Subcutaneous adipose tissue (tissue), 4 donors: ENCODE measurements around the gene TBC1D22B. TPM values are rescaled to one million over a fixed set of nuclear protein-coding genes. Genes with fewer than 3 reads are reported as not detected.

Source experiments
- total RNA-seq, 4 donors: library from RNA; depleted of rRNA; stranded (reverse); fragments of >200 nt; gene quantifications; one replicate each; pipeline ENCODE4 v1.1.0, GENCODE V29; 2016
- TF ChIP-seq, protein P1 (sequence below): fragments of 450-650 bp; IDR thresholded peaks from one replicate; pipeline ENCODE4 v1.5.1; 2016; ENCODE audit warnings: low read depth, mild to moderate bottlenecking, control low read depth, antibody characterized with exemption, moderate library complexity

The TBC1D22B gene
- total RNA-seq, 4 donors from 2014 or later = 4.8 to 5.5 (median 5.2) TPM

DNA sequence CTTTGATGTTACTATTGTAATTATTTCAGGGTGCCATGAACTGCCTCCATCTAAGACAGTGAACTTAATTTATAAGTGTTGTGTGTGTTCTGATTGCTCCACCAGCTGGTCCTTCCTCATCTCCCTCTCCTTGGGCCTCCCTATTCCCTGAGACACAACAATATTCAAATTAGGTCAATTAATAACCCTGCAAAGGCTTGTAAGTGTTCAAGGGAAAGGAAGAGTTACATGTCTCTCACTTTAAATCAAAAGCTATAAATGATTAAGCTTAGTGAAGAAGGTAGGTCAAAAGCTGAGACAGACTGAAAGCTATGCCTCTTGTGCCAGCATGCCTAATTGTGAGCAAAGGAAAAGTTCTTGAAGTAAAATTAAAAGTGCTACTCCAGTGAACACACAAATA lies 35.9 kb downstream of the TBC1D22B start:
- TF ChIP-seq, protein P1, sequence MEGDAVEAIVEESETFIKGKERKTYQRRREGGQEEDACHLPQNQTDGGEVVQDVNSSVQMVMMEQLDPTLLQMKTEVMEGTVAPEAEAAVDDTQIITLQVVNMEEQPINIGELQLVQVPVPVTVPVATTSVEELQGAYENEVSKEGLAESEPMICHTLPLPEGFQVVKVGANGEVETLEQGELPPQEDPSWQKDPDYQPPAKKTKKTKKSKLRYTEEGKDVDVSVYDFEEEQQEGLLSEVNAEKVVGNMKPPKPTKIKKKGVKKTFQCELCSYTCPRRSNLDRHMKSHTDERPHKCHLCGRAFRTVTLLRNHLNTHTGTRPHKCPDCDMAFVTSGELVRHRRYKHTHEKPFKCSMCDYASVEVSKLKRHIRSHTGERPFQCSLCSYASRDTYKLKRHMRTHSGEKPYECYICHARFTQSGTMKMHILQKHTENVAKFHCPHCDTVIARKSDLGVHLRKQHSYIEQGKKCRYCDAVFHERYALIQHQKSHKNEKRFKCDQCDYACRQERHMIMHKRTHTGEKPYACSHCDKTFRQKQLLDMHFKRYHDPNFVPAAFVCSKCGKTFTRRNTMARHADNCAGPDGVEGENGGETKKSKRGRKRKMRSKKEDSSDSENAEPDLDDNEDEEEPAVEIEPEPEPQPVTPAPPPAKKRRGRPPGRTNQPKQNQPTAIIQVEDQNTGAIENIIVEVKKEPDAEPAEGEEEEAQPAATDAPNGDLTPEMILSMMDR = no peak

DNA sequence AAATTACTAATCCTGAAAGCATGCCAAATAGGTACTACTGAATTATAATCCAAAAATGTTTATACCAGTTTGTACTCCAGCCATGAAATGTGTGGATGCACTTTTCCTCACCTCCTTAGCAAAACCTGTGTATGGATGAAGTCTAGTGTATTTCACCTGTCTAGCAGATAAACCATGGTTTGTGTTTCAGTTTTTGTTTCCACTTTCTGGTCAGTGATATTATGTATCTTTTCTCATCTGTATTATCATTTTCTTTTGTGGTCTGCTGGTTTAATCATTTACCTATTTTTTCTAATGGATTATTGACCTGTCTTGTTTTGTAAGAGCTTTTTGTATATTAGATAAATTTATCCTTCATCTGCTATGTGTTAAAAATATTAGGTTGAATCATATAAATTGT lies 41.4 kb downstream of the TBC1D22B start:
- TF ChIP-seq, protein P1 = no peak

DNA sequence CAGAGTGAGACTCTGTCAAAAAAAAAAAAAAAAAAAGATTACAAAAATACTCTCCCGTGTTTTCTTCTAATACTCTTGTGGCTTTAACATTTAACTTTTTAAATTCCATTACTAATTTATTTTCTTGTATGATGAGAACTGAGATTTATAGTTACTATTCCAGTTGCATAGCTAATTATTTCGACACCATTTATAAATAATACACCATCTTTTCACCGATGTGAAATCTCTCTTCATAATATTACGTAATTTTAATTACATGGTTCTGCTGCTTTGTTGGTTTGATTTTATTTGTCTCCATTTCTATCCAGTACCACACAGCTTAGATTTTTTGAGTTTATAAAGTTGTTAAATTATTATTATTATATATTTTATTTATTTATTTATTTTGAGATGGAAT lies 42.4 kb downstream of the TBC1D22B start:
- TF ChIP-seq, protein P1 = no peak

DNA sequence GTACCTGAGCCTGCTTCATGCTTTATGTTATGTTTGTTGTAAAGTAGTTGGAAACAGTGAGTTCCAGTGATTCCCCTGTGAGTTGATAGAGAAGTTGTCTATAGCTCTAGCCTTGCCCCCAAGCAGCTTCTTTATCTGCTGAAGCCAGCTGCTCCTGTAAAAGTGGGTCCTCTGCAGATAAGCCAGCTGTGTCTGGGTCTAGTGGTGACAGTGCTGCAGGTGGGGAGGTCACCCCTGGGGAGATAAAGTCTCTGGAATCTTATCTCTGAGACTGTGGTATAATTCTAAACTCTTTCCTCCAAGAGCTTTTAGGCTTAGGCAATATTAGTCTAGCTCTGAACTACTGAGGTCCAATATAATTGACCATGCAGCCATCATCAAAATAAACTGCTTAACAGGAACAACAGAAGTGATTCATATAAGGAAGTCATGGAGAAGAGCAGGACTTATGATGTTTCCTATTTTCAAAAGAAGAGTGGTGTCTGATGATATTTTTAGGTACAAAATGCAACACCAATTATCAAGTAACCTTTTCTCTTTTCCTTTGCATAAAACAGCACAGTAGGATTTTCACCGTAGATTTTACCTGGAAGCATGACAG lies 44.6 kb downstream of the TBC1D22B start:
- TF ChIP-seq, protein P1 = no peak

DNA sequence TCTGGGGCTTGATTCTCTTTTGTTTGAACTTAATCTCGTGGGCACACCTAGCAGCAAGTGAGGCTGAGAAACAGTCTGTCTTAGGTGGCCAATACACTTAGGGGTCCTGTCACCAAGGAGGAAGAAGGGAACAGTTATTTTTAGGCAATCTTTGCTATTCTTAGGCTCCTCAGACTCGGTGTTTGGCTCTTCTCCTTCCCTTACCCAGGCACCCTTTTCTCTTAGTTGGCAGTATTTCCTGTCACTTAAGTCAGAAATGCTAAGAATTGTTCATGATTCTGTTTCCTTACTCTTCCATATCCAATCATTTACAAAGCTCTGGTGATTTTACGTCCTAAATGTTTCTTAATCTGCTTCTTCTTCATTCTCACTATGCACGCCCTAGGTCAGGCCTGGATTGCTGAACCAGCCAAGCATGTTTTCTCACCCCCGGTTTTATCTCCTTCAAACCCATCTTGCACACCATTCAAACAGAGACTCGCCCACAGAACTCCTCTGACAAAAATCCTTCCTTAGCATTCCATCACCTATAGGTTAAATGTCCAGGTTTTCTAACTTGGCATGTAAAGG lies 45.6 kb downstream of the TBC1D22B start:
- TF ChIP-seq, protein P1 = no peak

DNA sequence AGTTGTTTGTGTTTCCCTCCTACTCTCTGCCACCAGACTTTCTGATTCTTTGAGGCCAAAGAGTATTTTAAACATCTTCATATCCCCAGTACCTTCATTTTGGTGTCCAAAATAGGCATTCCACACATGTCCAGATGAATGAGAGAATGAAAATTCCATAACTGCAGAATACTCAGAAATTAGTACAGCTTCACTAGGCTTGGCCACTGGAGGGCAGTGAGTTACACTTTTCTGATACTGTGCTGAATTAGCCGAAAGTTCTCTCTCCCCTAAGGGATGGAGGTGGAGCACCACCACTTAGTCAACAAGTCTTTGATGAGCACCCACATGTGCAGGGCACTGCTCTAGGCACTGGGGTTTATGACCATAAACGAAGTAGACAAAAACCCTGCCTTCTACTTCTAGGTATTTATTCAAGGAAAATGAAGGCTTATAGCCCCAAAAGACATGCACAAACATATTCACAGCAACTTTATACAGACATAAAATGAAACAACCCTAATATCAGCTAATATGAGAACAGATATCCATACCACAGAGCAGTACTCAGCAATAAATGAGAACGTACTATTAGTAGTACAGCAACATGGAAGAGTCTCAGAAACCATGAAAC lies 46.4 kb downstream of the TBC1D22B start:
- TF ChIP-seq, protein P1 = no peak

DNA sequence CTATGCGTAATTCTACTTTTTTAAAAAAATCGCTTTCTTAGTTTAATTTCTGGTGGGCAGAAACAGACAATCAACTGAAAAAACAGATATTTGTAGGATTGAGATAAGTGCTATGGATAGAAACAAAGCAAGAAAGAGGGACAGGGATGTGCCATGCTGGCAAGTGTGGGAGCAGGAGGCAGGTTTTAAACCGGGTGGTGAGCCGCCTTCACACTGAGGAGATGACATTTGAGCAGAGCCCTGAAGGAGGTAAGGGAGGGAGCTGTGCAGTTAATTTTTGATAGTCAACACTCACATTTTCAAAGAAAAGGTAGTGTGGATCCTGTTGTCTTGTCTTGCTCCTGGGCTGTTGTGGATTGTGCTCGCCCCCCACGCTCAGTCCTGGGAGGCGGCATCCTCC lies 47.2 kb downstream of the TBC1D22B start:
- TF ChIP-seq, protein P1 = no peak
